ENCODE measurements around the gene RFC5. TPM values are rescaled to one million over a fixed set of nuclear protein-coding genes. Genes with fewer than 3 reads are reported as not detected.

Gene RFC5
- total and polyA plus RNA-seq, 2 of the 13 experiments (the other 11 are each of a cell fraction or from before 2014, with no cell fraction given), result 16.8 to 51.4 TPM

- TF ChIP-seq ZNF704 (CRISPR knock-in tag; IDR thresholded peaks at IDR 0.05; ENCODE audit: borderline replicate concordance), result no peak
- TF ChIP-seq ZNF121 (CRISPR knock-in tag; IDR thresholded peaks at IDR 0.05), result no peak
- TF ChIP-seq AHR (CRISPR knock-in tag; IDR thresholded peaks at IDR 0.05), result no peak
Measured at GRCh38 chr12:118042091-118042490, 25.6 kb downstream of the RFC5 start (continued).

- H4K20me1 ChIP-seq (ENCODE audit: insufficient read depth, low read length), result no peaks in the 10 kb centered on the region
- in situ Hi-C loops (cut with HindIII; ENCODE audit: extremely low pct_ligation_motif_present, low pct_unique_long_range_greater_than_20kb), result no loop called here
- no peak overlapping the region for H3K4me2 ChIP-seq (ENCODE audit: low read depth, low read length)
- H3K4me1 ChIP-seq (ENCODE audit: insufficient read depth, low read length), result peaks cover 11% of the 10 kb centered on the region
- H3K27me3 ChIP-seq (ENCODE audit: control insufficient read depth in 1 of 2, insufficient read depth in 2 of 2, low read length in 2 of 2), result no peaks in the 10 kb centered on the region
- FAIRE-seq, result no peak
- no peak for TF ChIP-seq USF2 (IDR thresholded peaks at IDR 0.05; ENCODE audit: low read depth, low read length)
- TF ChIP-seq USF2 (CRISPR knock-in tag; IDR thresholded peaks at IDR 0.05; ENCODE audit: borderline replicate concordance), result no peak
- TF ChIP-seq ZNF577 (CRISPR knock-in tag; IDR thresholded peaks at IDR 0.05; ENCODE audit: borderline replicate concordance, low read depth), result no peak
- TF ChIP-seq HOXA7 (CRISPR knock-in tag; IDR thresholded peaks at IDR 0.05), result no peak
- TF ChIP-seq TEAD3 (CRISPR knock-in tag; optimal IDR thresholded peaks at IDR 0.05; ENCODE audit: borderline replicate concordance), result no peak
- no peak for TF ChIP-seq ZNF563 (CRISPR knock-in tag; IDR thresholded peaks at IDR 0.05)
- no peak for TF ChIP-seq TP53 (CRISPR knock-in tag; conservative IDR thresholded peaks at IDR 0.05)
- no peak for TF ChIP-seq PAX8 (CRISPR knock-in tag; IDR thresholded peaks at IDR 0.05; ENCODE audit: borderline replicate concordance)
- no peak for TF ChIP-seq SRSF1 (optimal IDR thresholded peaks at IDR 0.05; ENCODE audit: low read depth, low read length)
- TF ChIP-seq ZNF34 (CRISPR knock-in tag; IDR thresholded peaks at IDR 0.05; ENCODE audit: borderline replicate concordance), result no peak
- TF ChIP-seq CBX5 (CRISPR knock-in tag; IDR thresholded peaks at IDR 0.05; ENCODE audit: borderline replicate concordance), result no peak
- no peak for TF ChIP-seq NR2C2 (CRISPR knock-in tag; IDR thresholded peaks at IDR 0.05; ENCODE audit: borderline replicate concordance)
- no peak for TF ChIP-seq HNRNPK (IDR thresholded peaks at IDR 0.05; ENCODE audit: low read depth, low read length, poor library complexity, severe bottlenecking)
- no peak for TF ChIP-seq IRF1 (CRISPR knock-in tag; IDR thresholded peaks at IDR 0.05; ENCODE audit: low read depth)
- H3K79me2 ChIP-seq (ENCODE audit: insufficient read depth, low read length), result no peaks in the 10 kb centered on the region
- H3K4me3 ChIP-seq (replicated peaks in 1 of 3; ENCODE audit: insufficient read depth in 1 of 3, low read depth in 2 of 3, low read length in 3 of 3), result no peak overlapping the region
- no peak overlapping the region for H3K9ac ChIP-seq (ENCODE audit: insufficient read depth, low read depth, low read length)
- ATAC-seq, result no peak
- H3K36me3 ChIP-seq (replicated peaks in 1 of 2; ENCODE audit: control insufficient read depth in 1 of 2, insufficient read depth in 2 of 2, low read length in 2 of 2), result peaks cover 17 to 33% of the 10 kb centered on the region in 2 experiments
- H2AFZ ChIP-seq (ENCODE audit: low read length), result no peak overlapping the region
- intact Hi-C loops (cut with micrococcal nuclease; ENCODE audit: unreplicated experiment), result no loop called here
- ChIA-PET CTCF (ENCODE audit: low intra/inter-chr PET ratio, low total read pairs) (no interaction called here), POLR2A (interaction anchor here (1.3 kb wide), 1 partner anchor 9 kb away, joined by 5 read pairs; no protein-coding TSS in a partner anchor)
- DNase-seq (ENCODE audit: low spot score), result no peak
- BruUV-seq (replicated peaks), result no TSS peak
- no peaks in the 10 kb centered on the region for H3K9me3 ChIP-seq (ENCODE audit: low read length)
- 98% methylated on average over 2 of the region's 2 CpGs for whole genome bisulfite sequencing (ENCODE audit: low lambda C conversion rate)
- peak overlapping the region; percentile 43 for H3K27ac ChIP-seq (ENCODE audit: extremely low read length, insufficient read depth, low read length)
Measured at GRCh38 chr12:118044075-118044474, 27.6 kb downstream of the RFC5 start.
